Tibial nerve (tissue), 3 donors: ENCODE measurements around the gene SCN9A.

Experiments
- POLR2A ChIP-seq, 2 donors: fragments of 450-650 bp; IDR thresholded peaks; one replicate each; pipeline ENCODE4 v1.6.1; 2017; ENCODE audit warnings: antibody characterized with exemption in 2 of 2, mild to moderate bottlenecking in 2 of 2, moderate library complexity in 2 of 2
- TF ChIP-seq, protein P1 (sequence below), 5 experiments: fragments of 200-600 bp in 3 of 5; fragments of 450-650 bp in 2 of 5; sonication (generic) in 3 of 5; IDR thresholded peaks; one replicate each; pipeline ENCODE4 v1.5.1; 2016 to 2019; ENCODE audit warnings: antibody characterized with exemption in 5 of 5, mild to moderate bottlenecking in 3 of 5, moderate library complexity in 2 of 5

DNA sequence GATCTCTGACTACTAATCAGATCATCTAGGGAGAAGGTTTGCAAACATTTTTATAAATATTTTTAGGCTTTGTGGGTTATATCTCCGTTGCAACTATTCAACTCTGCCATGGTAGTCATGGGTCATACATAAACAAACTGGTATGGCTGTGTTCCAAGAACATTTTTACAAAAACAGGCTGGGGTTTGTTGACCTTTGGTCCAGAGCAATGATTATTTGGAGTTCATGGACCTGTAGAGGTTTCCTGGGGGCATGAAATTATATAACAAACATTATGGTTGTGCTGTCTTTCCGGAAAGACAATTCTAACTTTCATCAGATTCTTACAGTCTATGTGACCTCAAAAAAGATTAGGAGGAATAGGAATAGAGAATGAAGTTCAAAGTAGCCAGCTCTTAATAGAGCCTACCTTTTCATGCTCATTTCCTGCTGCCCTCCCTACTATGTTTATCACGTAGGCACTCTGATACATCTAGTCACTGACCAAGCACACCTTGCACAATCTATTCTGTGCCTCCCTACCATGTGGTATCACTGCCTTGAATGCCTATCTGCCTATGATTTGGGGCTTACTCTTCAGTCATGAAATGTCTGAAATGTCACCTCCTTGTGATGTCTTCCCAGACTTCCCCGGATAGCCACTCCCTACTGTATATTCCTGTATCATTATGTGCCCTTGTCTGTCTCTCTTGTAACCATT is 145.6 kb downstream of the SCN9A start:
- TF ChIP-seq POLR2A (IDR thresholded peaks at IDR 0.05): no peak
- TF ChIP-seq, protein P1, sequence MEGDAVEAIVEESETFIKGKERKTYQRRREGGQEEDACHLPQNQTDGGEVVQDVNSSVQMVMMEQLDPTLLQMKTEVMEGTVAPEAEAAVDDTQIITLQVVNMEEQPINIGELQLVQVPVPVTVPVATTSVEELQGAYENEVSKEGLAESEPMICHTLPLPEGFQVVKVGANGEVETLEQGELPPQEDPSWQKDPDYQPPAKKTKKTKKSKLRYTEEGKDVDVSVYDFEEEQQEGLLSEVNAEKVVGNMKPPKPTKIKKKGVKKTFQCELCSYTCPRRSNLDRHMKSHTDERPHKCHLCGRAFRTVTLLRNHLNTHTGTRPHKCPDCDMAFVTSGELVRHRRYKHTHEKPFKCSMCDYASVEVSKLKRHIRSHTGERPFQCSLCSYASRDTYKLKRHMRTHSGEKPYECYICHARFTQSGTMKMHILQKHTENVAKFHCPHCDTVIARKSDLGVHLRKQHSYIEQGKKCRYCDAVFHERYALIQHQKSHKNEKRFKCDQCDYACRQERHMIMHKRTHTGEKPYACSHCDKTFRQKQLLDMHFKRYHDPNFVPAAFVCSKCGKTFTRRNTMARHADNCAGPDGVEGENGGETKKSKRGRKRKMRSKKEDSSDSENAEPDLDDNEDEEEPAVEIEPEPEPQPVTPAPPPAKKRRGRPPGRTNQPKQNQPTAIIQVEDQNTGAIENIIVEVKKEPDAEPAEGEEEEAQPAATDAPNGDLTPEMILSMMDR (IDR thresholded peaks at IDR 0.05): no peak
